ENCODE data around the gene PVRIG. TPM values are rescaled to one million over a fixed set of nuclear protein-coding genes. Genes with fewer than 3 reads are reported as not detected.

The PVRIG gene
- polyA plus RNA-seq, 1 donor from 2014 or later, result 0.16 TPM

- TF ChIP-seq EZH2 (IDR thresholded peaks at IDR 0.05; ENCODE audit: borderline replicate concordance, insufficient read depth, low read length, poor library complexity, severe bottlenecking) (no peak), POLR2AphosphoS5 (IDR thresholded peaks at IDR 0.05) (no peak), REST (IDR thresholded peaks at IDR 0.05; ENCODE audit: borderline replicate concordance) (no peak), MXI1 (conservative IDR thresholded peaks at IDR 0.05; ENCODE audit: poor library complexity, severe bottlenecking) (no peak), TAF1 (IDR thresholded peaks at IDR 0.05; ENCODE audit: low read depth) (no peak), SMC3 (conservative IDR thresholded peaks at IDR 0.05; ENCODE audit: poor library complexity) (no peak)
- TF ChIP-seq, protein P1, sequence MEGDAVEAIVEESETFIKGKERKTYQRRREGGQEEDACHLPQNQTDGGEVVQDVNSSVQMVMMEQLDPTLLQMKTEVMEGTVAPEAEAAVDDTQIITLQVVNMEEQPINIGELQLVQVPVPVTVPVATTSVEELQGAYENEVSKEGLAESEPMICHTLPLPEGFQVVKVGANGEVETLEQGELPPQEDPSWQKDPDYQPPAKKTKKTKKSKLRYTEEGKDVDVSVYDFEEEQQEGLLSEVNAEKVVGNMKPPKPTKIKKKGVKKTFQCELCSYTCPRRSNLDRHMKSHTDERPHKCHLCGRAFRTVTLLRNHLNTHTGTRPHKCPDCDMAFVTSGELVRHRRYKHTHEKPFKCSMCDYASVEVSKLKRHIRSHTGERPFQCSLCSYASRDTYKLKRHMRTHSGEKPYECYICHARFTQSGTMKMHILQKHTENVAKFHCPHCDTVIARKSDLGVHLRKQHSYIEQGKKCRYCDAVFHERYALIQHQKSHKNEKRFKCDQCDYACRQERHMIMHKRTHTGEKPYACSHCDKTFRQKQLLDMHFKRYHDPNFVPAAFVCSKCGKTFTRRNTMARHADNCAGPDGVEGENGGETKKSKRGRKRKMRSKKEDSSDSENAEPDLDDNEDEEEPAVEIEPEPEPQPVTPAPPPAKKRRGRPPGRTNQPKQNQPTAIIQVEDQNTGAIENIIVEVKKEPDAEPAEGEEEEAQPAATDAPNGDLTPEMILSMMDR (IDR thresholded peaks at IDR 0.05; ENCODE audit: poor library complexity, severe bottlenecking), result no peak
- Histone ChIP-seq H3K4me2 (ENCODE audit: low read length) (no peak overlapping the region), H3F3A (ENCODE audit: insufficient read depth, low read length, poor library complexity, severe bottlenecking) (no peaks in the 10 kb centered on the region), H4K20me1 (ENCODE audit: insufficient read depth) (no peaks in the 10 kb centered on the region), H3K4me3 (ENCODE audit: low read length) (no peak overlapping the region), H3K36me3 (ENCODE audit: insufficient read depth, low read length) (no peaks in the 10 kb centered on the region), H3K9me3 (ENCODE audit: low read length) (no peaks in the 10 kb centered on the region), H3K9me2 (ENCODE audit: insufficient read depth, low read length) (no peaks in the 10 kb centered on the region), H3K27me3 (ENCODE audit: insufficient read depth, low read depth, low read length) (no peaks in the 10 kb centered on the region), H3K79me2 (replicated peaks; ENCODE audit: insufficient read depth, low read length) (no peaks in the 10 kb centered on the region), H2AFZ (ENCODE audit: low read depth, low read length) (no peak overlapping the region), H3K27ac (ENCODE audit: low read length) (no peak overlapping the region), H3K9ac (ENCODE audit: low read length) (no peak overlapping the region)
Measured at GRCh38 chr7:100198266-100198665, 21.5 kb upstream of the PVRIG start.

DNA sequence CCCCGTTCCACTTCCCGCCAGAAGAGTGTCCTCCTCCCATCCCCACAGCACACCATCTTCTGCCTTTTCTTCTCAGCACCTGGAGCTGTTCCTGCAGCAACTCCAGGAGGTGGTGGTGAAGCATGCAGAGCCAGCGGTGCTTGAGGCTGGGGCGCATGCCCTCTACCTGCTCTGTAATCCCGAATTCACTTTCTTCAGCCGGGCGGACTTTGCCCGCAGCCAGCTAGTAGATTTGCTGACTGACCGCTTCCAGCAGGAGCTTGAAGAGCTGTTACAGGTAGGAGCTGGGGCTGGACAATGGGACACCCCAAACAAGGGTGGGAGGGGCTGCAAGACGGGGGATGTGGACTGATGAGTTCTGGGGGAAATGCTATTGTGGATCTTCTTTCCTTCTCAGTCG, 19.1 kb upstream of the PVRIG start:
- Histone ChIP-seq H3F3A (ENCODE audit: insufficient read depth, low read length, poor library complexity, severe bottlenecking) (no peaks in the 10 kb centered on the region), H4K20me1 (ENCODE audit: insufficient read depth) (no peaks in the 10 kb centered on the region), H2AFZ (ENCODE audit: low read depth, low read length) (no peak overlapping the region), H3K79me2 (replicated peaks; ENCODE audit: insufficient read depth, low read length) (no peaks in the 10 kb centered on the region), H3K27ac (ENCODE audit: low read length) (no peak overlapping the region), H3K27me3 (ENCODE audit: insufficient read depth, low read depth, low read length) (no peaks in the 10 kb centered on the region), H3K9me2 (ENCODE audit: insufficient read depth, low read length) (no peaks in the 10 kb centered on the region), H3K36me3 (ENCODE audit: insufficient read depth, low read length) (no peaks in the 10 kb centered on the region), H3K4me3 (ENCODE audit: low read length) (no peak overlapping the region), H3K4me2 (ENCODE audit: low read length) (no peak overlapping the region), H3K9me3 (ENCODE audit: low read length) (no peaks in the 10 kb centered on the region), H3K9ac (ENCODE audit: low read length) (no peak overlapping the region)
- no peak for TF ChIP-seq TAF1 (IDR thresholded peaks at IDR 0.05; ENCODE audit: low read depth)
- TF ChIP-seq SMC3 (conservative IDR thresholded peaks at IDR 0.05; ENCODE audit: poor library complexity), result no peak
- TF ChIP-seq POLR2AphosphoS5 (IDR thresholded peaks at IDR 0.05), result no peak
- TF ChIP-seq MXI1 (conservative IDR thresholded peaks at IDR 0.05; ENCODE audit: poor library complexity, severe bottlenecking), result no peak

DNA sequence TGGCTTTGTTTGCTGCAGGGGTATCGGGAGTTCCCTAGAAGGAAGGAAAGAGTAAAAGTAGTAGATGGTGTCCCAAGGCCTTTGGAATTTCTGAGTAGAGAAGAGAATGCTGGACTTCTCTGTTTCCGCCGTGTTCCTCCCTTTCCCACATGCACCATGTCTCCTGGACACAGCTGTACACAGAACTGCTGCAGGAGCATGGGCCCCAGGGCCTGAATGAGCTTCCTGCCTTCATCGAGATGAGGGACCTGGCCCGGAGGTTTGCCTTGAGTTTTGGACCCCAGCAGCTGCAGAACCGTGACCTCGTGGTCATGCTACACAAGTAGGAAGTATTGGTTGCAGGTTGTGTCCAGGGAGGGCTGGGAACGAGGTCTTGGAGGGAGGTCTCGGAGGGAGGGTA, 15.3 kb upstream of the PVRIG start:
- Histone ChIP-seq H3K4me3 (ENCODE audit: low read length) (no peak overlapping the region), H3K4me2 (ENCODE audit: low read length) (no peak overlapping the region), H3F3A (ENCODE audit: insufficient read depth, low read length, poor library complexity, severe bottlenecking) (no peaks in the 10 kb centered on the region), H2AFZ (ENCODE audit: low read depth, low read length) (no peak overlapping the region), H4K20me1 (ENCODE audit: insufficient read depth) (no peaks in the 10 kb centered on the region), H3K9me3 (ENCODE audit: low read length) (no peaks in the 10 kb centered on the region), H3K36me3 (ENCODE audit: insufficient read depth, low read length) (no peaks in the 10 kb centered on the region), H3K9me2 (ENCODE audit: insufficient read depth, low read length) (no peaks in the 10 kb centered on the region), H3K79me2 (replicated peaks; ENCODE audit: insufficient read depth, low read length) (no peaks in the 10 kb centered on the region), H3K9ac (ENCODE audit: low read length) (no peak overlapping the region), H3K27me3 (ENCODE audit: insufficient read depth, low read depth, low read length) (no peaks in the 10 kb centered on the region), H3K27ac (ENCODE audit: low read length) (no peak overlapping the region)
- TF ChIP-seq, protein P1 (IDR thresholded peaks at IDR 0.05; ENCODE audit: poor library complexity, severe bottlenecking), result no peak
- TF ChIP-seq EZH2 (IDR thresholded peaks at IDR 0.05; ENCODE audit: borderline replicate concordance, insufficient read depth, low read length, poor library complexity, severe bottlenecking) (no peak), REST (IDR thresholded peaks at IDR 0.05; ENCODE audit: borderline replicate concordance) (no peak), POLR2AphosphoS5 (IDR thresholded peaks at IDR 0.05) (no peak), EP300 (conservative IDR thresholded peaks at IDR 0.05; ENCODE audit: poor library complexity, severe bottlenecking) (no peak), SMC3 (conservative IDR thresholded peaks at IDR 0.05; ENCODE audit: poor library complexity) (no peak), RAD21 (conservative IDR thresholded peaks at IDR 0.05) (no peak), TAF1 (IDR thresholded peaks at IDR 0.05; ENCODE audit: low read depth) (no peak), MXI1 (conservative IDR thresholded peaks at IDR 0.05; ENCODE audit: poor library complexity, severe bottlenecking) (no peak)

Data from neural cell (in vitro differentiated cells).